ENCODE data around the gene LRAT.
"Not testable (repeated sequence)": the region's sequence is repeated elsewhere in the genome, so short reads cannot be mapped to it uniquely, and the experiment has no call there.

The LRAT gene

DNA sequence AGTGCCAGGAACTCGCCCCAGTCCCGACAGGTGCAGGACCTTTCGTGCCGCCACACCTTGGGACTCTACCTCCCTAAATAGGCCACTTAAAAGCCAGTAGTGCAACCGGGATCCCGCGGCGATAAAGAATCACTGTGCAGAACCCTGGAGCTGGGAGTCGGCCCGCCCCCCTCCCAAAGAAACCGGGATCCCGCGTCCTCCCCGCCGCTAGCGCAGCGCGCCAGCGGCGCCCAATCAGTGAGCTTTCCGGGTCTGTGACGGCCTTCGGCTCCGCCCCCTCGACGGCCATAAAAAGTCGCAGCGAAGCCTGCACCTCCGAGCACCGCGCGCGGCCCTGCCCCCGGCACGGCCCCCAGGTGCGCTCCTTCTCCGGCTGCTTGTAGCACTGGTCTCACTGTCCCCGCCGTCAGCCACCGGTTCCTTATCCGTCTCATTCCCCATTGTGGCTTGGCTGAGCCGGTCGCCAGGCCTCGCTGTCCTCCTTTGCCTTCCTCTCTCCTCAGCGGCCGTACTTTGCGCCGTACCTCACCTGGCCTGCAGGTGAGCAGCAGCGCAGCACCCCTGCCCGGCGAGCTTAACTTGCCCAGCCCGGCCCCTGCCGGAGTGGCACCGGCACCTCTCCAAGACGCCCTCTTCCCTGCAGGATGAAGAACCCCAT, at the start of gene LRAT:
LRAT (plus strand) TSS at position 318 of the 658 bp plus-strand sequence; CDS start at position 645, 327 bp downstream.
- DNase-seq (ENCODE audit: low read depth): peak; percentile 0

GRCh38 chr4:154707877-154708276, 35.9 kb upstream of the LRAT start:
- no peak for DNase-seq (ENCODE audit: low read depth)

DNA sequence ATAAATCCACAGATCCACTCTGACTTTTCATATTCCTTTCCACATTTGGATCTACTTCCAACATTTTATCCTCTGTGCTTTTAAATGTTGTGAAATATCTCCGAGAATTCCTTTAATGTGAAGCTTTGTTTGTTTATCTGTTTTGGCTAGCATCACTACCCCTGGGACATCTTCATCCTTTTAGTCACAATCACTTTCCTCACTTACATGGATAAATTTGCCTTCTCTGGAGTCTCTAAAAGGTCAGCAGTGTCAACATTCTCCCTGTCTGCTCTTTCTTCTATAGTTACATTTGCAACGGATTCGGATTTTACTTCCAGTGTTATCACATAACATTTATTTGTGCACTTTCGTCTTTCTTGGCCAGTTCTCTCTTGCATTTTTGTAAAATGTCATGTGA, 34.2 kb upstream of the LRAT start:
- DNase-seq (ENCODE audit: low read depth): no peak

DNA sequence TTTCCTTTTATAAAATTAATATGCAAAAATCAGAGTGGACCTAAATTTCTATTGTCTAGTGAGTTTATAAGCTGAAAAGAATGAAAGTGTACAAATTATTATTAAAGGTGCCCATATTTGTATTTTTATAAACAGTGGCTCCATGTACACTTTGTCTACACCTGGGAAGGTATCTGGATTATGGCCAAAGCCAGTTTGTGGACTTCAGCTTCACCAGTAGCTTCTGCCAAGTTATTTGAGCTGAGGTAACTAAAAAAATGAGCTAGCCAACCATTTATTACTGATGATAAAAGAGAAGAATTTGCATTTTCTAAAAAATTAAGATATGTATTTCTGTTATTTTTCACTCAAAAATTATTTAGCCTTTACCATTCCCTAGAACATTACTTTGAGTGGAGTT, 32.3 kb upstream of the LRAT start:
- DNase-seq (ENCODE audit: low read depth): no peak

GRCh38 chr4:154714339-154715040, 29.3 kb upstream of the LRAT start:
- DNase-seq (ENCODE audit: low read depth): no peak

GRCh38 chr4:154719087-154719486, 24.7 kb upstream of the LRAT start:
- no peak for DNase-seq (ENCODE audit: low read depth)

- DNase-seq (ENCODE audit: low read depth): no peak
Measured at GRCh38 chr4:154720123-154720522, 23.7 kb upstream of the LRAT start.

- DNase-seq (ENCODE audit: low read depth): no peak
Measured at GRCh38 chr4:154720618-154721267, 23.1 kb upstream of the LRAT start.

GRCh38 chr4:154722262-154722661, 21.5 kb upstream of the LRAT start:
- no peak for DNase-seq (ENCODE audit: low read depth)

- DNase-seq (ENCODE audit: low read depth): not testable (repeated sequence)
Measured at GRCh38 chr4:154723601-154724000, 20.2 kb upstream of the LRAT start.

- no peak for DNase-seq (ENCODE audit: low read depth)
Measured at GRCh38 chr4:154727540-154727939, 16.3 kb upstream of the LRAT start.

DNA sequence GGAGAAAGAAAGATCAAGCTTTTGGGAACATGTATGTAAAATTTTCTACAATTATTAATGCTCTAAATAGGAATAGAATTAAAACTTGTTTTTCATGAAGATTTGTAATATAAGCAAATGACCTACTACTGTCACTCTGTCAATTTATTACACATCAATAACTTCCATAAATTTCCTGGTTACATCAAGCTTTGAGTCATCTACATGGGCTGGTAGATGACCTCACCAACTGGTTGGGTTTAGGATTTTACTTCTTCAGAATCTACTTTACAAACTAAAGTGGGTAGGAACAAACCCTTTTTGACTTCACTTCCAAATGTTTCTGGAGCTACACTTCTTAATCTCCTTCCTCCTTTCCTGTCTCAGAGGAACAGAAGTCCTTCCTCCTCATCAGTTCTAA, 12.0 kb upstream of the LRAT start:
- DNase-seq (ENCODE audit: low read depth): no peak

- no peak for DNase-seq (ENCODE audit: low read depth)
Measured at GRCh38 chr4:154732669-154733068, 11.1 kb upstream of the LRAT start.

DNA sequence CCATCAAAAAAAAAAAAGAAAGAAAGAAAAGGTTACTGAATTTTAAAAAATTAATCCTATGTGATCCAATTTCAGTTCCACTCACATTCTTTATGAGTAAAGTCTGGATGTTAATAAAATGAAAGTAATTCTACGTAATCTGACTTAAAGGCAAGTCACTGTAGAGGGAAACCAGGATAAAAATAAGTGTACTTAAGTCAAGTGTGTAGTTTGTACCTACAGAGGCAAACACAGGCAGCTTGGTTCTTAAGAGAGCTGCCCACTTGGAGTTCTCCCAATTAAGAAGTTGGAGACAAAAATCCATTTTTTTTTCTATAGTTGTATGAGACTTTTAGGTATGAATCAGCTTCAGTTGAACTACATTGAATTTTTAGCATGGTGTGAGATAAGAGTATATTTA, 7.0 kb upstream of the LRAT start:
- no peak for DNase-seq (ENCODE audit: low read depth)

- DNase-seq (ENCODE audit: low read depth): no peak
Measured at GRCh38 chr4:154738426-154738825, 5.4 kb upstream of the LRAT start.

DNA sequence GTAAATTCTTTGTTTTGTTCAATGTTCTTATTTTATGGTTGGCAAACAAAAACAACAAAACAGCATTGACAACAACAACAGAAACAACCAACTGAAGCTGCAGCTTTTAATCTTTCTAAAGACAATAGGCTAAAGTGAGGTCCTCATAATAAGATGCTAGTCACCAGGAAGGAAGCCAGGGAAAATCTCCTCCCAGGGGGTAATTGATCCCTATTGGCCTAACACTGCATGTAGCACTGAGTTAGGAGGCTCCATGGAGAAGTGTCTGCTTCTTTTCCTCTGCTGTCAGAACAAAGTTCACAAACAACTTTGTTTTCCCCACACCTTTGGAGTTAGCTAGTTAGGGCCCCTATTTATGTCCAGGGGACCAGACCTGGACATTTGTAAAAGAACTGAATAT, 4.7 kb upstream of the LRAT start:
- no peak for DNase-seq (ENCODE audit: low read depth)

DNA sequence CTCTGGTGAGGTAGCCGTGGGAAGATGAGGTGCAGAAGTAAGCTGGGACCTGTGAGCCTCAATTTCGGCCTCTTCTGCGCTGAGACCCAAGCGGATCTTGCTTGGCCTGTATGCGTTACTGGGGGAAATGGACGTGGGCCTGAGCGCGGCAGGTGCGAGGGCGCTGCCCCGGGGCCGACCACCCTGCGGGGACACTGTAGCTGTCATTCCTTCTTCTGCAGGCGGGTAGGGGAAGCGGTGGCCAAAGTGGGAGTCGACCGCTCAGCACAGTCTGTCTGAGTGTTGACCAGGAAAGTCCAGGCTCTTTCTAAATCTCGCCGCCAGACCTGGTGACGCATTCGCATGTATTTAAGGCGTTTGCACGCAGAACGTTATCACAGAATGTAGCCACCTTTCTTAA, 3.3 kb upstream of the LRAT start:
- no peak for DNase-seq (ENCODE audit: low read depth)

DNA sequence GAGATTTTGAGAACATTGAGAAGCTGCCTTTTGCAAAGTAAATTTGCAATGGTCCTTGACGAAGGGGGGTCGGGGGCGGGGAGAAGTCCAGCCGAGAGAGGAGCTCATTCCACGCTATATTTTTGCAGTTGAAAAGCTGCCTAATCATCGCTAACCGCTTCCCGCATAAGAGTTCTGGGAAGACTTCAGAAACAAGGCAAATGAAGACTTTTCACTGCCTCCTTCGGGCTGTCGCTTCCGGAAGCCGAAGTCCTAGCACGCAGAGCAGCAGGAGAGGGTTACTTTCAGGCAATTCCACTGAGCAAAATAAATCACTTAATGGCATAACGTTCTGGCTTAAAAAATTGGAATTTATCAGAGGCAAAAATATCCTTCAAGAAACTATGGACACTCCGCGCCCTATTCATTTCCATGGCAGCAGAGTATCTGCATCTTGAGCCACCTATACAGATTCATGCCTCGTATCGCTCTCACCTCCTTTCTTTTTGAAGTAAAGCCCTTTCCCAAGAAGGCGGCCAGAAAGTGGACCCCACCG, 2.6 kb upstream of the LRAT start:
- no peak for DNase-seq (ENCODE audit: low read depth)

- DNase-seq (ENCODE audit: low read depth): no peak
Measured at GRCh38 chr4:154741922-154742850, 1.6 kb upstream of the LRAT start.

GRCh38 chr4:154744341-154744926, 634 bp downstream of the LRAT start:
- no peak for DNase-seq (ENCODE audit: low read depth)

DNA sequence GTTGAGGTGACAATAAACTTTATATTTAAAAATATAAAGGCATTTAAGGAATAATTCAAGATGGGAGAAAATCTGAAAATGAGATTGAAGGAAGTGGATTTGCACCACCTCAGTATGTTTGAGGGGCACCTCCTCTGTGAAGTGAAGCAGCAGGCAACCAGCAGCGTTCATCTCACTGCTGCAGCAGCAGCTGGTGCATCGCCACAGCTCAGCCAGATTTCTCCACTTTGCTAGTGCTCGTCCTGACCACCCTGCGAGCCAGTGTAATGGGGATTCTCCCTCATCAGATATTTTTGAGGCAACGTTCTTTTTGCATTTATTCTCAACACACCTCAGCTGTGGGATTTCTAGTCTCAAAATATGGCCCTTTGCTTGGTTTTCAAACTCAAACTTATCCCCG, 13.9 kb downstream of the LRAT start:
- no peak for DNase-seq (ENCODE audit: low read depth)

DNA sequence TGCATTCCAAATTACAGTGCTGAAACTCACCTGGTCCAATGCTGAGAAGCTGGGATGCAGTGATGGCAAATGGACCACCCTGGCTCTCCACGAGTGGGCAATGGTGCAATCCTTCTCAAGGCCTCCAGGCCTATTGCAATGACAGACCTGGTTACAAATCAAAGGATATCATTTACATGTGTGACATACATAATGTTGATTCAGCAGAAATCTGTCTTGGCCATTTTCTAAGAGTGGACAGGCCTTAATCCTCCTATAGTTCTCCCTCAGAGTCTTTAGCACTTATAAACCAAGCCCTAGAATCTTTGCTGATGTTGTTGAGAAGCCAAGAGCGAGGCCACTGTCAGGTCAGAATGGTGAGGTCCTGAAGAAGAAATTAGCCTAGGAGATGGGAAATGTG, 17.1 kb downstream of the LRAT start:
- DNase-seq (ENCODE audit: low read depth): no peak
